Measurements from ENCODE around the gene PSMC3IP. TPM values are rescaled to one million over a fixed set of nuclear protein-coding genes. Genes with fewer than 3 reads are reported as not detected.
"Not testable (repeated sequence)": the region's sequence is repeated elsewhere in the genome, so short reads cannot be mapped to it uniquely, and the experiment has no call there.

PSMC3IP gene
- total RNA-seq: 10 to 100 TPM; 19.2 to 21.8 TPM

GRCh38 chr17:42577532-42578281, at the start of gene PSMC3IP:
TSS of gene PSMC3IP (minus strand) at chr17:42577729. CDS start at chr17:42577686, 43 bp downstream.
- peaks cover 66% of the 10 kb centered on the region for H3K36me3 Mint-ChIP-seq (ENCODE audit: low read depth)
- ChIA-PET CTCF (interaction anchor here (0.6 to 5.1 kb wide), 58 partner anchors 7 to 420 kb away, joined by 3 to 113 read pairs (median 7); partner anchors contain the start of genes BECN1, CCR10, CNTNAP1 and MLX), POLR2A (interaction anchor here (0.6 to 3.9 kb wide), 14 partner anchors 9 to 791 kb away, joined by 3 to 47 read pairs (median 6); partner anchors contain the start of genes BECN1, DHX58, MLX and RETREG3)
- DNase-seq: peak; percentile 97
- H3K4me3 Mint-ChIP-seq: peak within 1 kb of the TSS; percentile 98
- ATAC-seq: peak; percentile 91
- no peaks in the 10 kb centered on the region for H3K9me3 Mint-ChIP-seq (ENCODE audit: insufficient read depth)
- H3K27me3 Mint-ChIP-seq (ENCODE audit: low read depth): no peaks in the 10 kb centered on the region
- peak within 1 kb of the TSS; percentile 96 for H3K27ac Mint-ChIP-seq
- H3K4me1 Mint-ChIP-seq (ENCODE audit: low read depth): peaks cover 49% of the 10 kb centered on the region

GRCh38 chr17:42623732-42624596, 46.4 kb upstream of the PSMC3IP start:
- DNase-seq (no peak), ATAC-seq (no peak)
- Mint-ChIP-seq H3K4me3 (no peak overlapping the region), H3K36me3 (ENCODE audit: low read depth) (no peaks in the 10 kb centered on the region), H3K27me3 (ENCODE audit: low read depth) (peaks cover 2% of the 10 kb centered on the region), H3K4me1 (ENCODE audit: low read depth) (peaks cover 2% of the 10 kb centered on the region), H3K9me3 (ENCODE audit: insufficient read depth) (no peaks in the 10 kb centered on the region), H3K27ac (no peak overlapping the region)
- POLR2A ChIA-PET: no interaction called here
- CTCF ChIA-PET: interaction anchor here (2.3 kb wide), 1 partner anchor 15 kb away, joined by 7 read pairs; the partner anchor contains the start of genes RETREG3 and TUBG1

DNA sequence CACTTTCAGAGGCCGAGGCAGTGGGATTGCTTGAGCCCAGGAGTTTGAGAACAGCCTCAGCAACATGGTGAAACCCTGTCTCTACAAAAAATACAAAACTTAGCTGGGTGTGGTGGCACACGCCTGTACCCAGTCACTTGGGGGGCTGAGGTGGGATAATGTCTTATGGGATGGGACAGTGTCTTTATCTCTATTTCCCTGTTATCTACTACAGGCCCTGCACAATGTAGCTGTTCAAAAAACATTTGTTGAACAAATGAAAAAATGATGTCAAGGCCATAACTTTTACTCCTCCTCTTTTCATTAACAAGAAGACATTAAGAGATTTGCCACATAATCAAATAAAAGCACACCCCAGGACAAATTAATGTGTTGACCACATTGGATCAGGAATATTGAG, 45.7 kb upstream of the PSMC3IP start:
- ATAC-seq (no peak), DNase-seq (no peak)
- Mint-ChIP-seq H3K27me3 (ENCODE audit: low read depth) (peaks cover 2% of the 10 kb centered on the region), H3K36me3 (ENCODE audit: low read depth) (no peaks in the 10 kb centered on the region), H3K9me3 (ENCODE audit: insufficient read depth) (no peaks in the 10 kb centered on the region), H3K4me1 (ENCODE audit: low read depth) (peaks cover 8% of the 10 kb centered on the region), H3K4me3 (no peak overlapping the region), H3K27ac (no peak overlapping the region)
- POLR2A ChIA-PET: interaction anchor here (0.6 kb wide), 1 partner anchor 473 kb away, joined by 3 read pairs; no protein-coding TSS in a partner anchor
- CTCF ChIA-PET: interaction anchor here (0.7 to 2.3 kb wide), 2 partner anchors 14 to 60 kb away, joined by 3 to 7 read pairs; partner anchors contain the start of genes RETREG3 and TUBG1

- H3K27me3 Mint-ChIP-seq (ENCODE audit: low read depth); H3K9me3 Mint-ChIP-seq (ENCODE audit: insufficient read depth); H3K36me3 Mint-ChIP-seq (ENCODE audit: low read depth); DNase-seq; POLR2A ChIA-PET; CTCF ChIA-PET; H3K4me3 Mint-ChIP-seq; H3K27ac Mint-ChIP-seq; ATAC-seq: not testable (repeated sequence)
- peaks cover 15% of the 10 kb centered on the region for H3K4me1 Mint-ChIP-seq (ENCODE audit: low read depth)
These were observed 44.5 kb upstream of the PSMC3IP start for GRCh38 chr17:42621987-42622386.

DNA sequence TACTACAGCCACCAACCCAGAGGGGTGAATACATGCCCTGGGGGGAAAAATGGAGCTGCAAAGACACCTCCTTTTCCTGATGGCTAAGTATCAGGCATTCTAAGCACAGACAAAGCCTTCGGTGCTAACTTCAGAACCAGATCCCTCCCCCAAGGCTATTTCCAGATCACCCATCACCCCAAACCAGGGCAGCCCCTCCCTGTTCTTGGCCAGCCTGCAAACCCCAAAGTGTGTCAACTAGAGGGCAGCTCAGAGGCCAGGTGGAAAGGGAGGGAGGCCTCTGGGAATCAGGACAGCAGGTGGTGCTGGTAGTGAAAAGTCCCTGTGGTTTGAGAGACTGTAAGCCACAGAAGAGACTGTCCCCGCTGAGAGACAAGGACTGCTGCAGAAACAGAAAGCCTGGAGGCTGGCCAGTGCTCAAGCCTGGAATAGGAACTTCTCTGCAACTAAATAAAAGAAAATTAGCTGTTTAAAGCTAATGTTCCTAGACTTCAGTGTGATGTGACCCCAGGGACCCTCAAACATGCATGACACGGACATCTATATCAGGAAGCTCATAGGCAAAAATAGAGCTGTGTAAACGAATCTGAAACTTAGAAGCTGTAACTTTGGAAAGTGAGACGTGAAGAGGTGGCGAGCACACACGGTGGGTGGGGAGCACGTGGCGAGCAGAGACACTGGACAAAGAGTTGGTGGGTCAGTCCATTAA, 41.1 kb upstream of the PSMC3IP start:
- POLR2A ChIA-PET: interaction anchor here (0.6 to 3.2 kb wide), 2 partner anchors 9 to 258 kb away, joined by 3 to 14 read pairs; partner anchors contain the start of genes RETREG3 and TUBG1
- Mint-ChIP-seq H3K9me3 (ENCODE audit: insufficient read depth) (no peaks in the 10 kb centered on the region), H3K27ac (peak overlapping the region; percentile 5), H3K4me1 (ENCODE audit: low read depth) (peaks cover 15% of the 10 kb centered on the region), H3K36me3 (ENCODE audit: low read depth) (peaks cover 21% of the 10 kb centered on the region), H3K4me3 (no peak overlapping the region), H3K27me3 (ENCODE audit: low read depth) (peaks cover 2% of the 10 kb centered on the region)
- DNase-seq (peak; percentile 26), ATAC-seq (peak; percentile 56)
- CTCF ChIA-PET: interaction anchor here (0.8 to 3.3 kb wide), 5 partner anchors 10 to 205 kb away, joined by 3 to 12 read pairs (median 7); partner anchors contain the start of genes BECN1, PSMC3IP, RETREG3 and TUBG1

DNA sequence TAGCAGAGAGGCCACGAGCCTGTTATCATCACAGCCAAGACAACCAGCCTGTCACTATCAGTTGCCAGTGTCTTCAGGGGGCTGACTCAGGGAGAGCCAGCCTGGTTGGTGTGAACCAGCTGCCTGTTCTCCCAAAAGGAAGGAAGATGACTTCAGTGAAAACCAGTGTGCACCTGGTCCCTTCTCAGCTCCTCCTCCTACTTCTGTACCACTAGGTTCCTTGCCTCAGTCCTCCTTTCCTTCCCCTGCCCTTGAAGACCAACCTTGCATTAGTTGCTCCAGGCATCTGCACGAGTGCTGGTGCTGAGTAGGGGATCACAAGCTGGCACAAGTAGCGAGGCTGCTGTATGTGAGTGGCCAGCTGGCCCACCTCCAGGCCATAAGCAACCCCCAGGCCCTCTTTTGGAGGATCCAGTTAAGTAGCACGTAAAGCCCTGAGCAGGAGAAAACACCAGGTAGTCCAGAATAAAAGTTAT, 40.5 kb upstream of the PSMC3IP start:
- no peak overlapping the region for H3K4me3 Mint-ChIP-seq

GRCh38 chr17:42613699-42614295, 36.3 kb upstream of the PSMC3IP start:
- H3K27me3 Mint-ChIP-seq (ENCODE audit: low read depth): no peaks in the 10 kb centered on the region
- DNase-seq: no peak
- H3K36me3 Mint-ChIP-seq (ENCODE audit: low read depth): peaks cover 36% of the 10 kb centered on the region
- ATAC-seq: no peak
- no peak overlapping the region for H3K4me3 Mint-ChIP-seq
- peaks cover 16% of the 10 kb centered on the region for H3K4me1 Mint-ChIP-seq (ENCODE audit: low read depth)
- CTCF ChIA-PET: no interaction called here
- H3K9me3 Mint-ChIP-seq (ENCODE audit: insufficient read depth): no peaks in the 10 kb centered on the region
- POLR2A ChIA-PET: interaction anchor here (0.7 kb wide), 1 partner anchor 816 kb away, joined by 3 read pairs; no protein-coding TSS in a partner anchor
- no peak overlapping the region for H3K27ac Mint-ChIP-seq

More for the DNA sequence above, 40.5 kb upstream of the PSMC3IP start:
- Mint-ChIP-seq H3K27me3 (ENCODE audit: low read depth) (peaks cover 2% of the 10 kb centered on the region), H3K27ac (no peak overlapping the region), H3K36me3 (ENCODE audit: low read depth) (peaks cover 24% of the 10 kb centered on the region), H3K9me3 (ENCODE audit: insufficient read depth) (no peaks in the 10 kb centered on the region), H3K4me1 (ENCODE audit: low read depth) (peaks cover 15% of the 10 kb centered on the region)
- ATAC-seq (no peak), DNase-seq (no peak)
- ChIA-PET POLR2A (interaction anchor here (0.6 to 3.2 kb wide), 2 partner anchors 9 to 259 kb away, joined by 3 to 14 read pairs; partner anchors contain the start of genes RETREG3 and TUBG1), CTCF (interaction anchor here (0.8 to 3.3 kb wide), 5 partner anchors 9 to 206 kb away, joined by 3 to 12 read pairs (median 7); partner anchors contain the start of genes BECN1, PSMC3IP, RETREG3 and TUBG1)

DNA sequence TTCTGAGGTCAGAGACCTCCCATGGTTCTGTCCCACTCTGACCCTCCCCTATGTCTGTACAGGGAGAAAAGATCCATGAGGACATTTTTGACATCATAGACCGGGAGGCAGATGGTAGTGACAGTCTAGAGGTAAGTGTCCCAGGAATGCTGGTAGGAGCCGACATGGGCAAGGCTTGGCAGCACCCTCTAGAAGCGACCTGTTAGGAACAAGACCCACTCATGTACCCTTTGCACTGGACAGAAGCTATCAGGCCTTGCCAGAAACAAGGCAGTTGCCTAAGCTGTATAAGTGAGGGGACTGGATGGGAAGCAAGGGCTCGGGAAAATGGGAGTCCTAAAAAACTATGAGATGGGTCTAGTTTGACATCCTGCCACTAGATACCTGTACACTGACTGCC, 34.5 kb upstream of the PSMC3IP start:
- H3K9me3 Mint-ChIP-seq (ENCODE audit: insufficient read depth): no peaks in the 10 kb centered on the region
- H3K36me3 Mint-ChIP-seq (ENCODE audit: low read depth): peaks cover 40% of the 10 kb centered on the region
- no peak overlapping the region for H3K27ac Mint-ChIP-seq
- DNase-seq (no peak), ATAC-seq (no peak)
- H3K4me3 Mint-ChIP-seq: no peak overlapping the region
- ChIA-PET POLR2A (no interaction called here), CTCF (no interaction called here)
- peaks cover 20% of the 10 kb centered on the region for H3K4me1 Mint-ChIP-seq (ENCODE audit: low read depth)
- H3K27me3 Mint-ChIP-seq (ENCODE audit: low read depth): no peaks in the 10 kb centered on the region

DNA sequence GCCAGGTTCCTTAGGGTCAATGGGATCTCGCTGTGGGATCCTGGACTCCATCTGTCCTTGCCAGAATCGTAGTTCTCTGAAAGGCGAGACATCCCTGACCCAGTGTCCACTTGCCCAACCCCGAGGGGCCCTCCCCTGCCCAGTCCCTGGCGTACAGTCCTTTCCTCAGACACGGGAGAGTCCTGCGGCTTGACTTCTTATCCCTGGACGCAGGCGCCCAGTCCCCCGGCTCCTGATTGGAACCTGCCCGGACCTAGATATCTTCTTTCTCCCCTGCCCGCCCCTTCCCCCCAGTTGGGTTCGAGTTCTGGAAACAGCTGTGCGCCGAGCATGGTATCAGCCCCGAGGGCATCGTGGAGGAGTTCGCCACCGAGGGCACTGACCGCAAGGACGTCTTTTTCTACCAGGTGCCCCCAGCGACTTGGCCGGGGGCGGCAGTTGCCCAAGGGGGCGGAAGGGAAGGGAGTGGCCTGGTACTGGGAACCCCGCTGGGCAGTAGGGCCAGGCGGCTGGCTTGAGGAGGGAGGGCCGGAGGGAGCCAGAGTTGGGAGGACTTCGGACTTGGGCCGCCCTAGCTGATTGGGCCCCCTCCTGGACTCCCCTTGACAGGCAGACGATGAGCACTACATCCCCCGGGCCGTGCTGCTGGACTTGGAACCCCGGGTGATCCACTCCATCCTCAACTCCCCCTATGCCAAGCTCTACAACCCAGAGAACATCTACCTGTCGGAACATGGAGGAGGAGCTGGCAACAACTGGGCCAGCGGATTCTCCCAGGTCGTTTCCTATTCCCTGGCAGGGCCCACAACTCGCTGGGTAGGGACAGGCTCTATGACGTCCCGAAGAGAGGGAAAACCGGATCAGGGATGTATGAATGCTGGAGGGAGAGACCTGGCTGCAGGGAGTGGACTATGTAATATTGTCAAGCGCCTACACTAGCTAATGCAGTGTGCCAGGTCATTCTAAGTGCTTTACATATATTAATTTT, 32.6 kb upstream of the PSMC3IP start:
- H3K27me3 Mint-ChIP-seq (ENCODE audit: low read depth); DNase-seq; H3K9me3 Mint-ChIP-seq (ENCODE audit: insufficient read depth): not testable (repeated sequence)
- H3K27ac Mint-ChIP-seq: peak overlapping the region; percentile 97
- H3K4me1 Mint-ChIP-seq (ENCODE audit: low read depth): peaks cover 35% of the 10 kb centered on the region
- peak; percentile 1 for ATAC-seq
- H3K4me3 Mint-ChIP-seq: peak overlapping the region; percentile 100
- ChIA-PET POLR2A (interaction anchor here (0.7 to 2.6 kb wide), 10 partner anchors 9 to 693 kb away, joined by 3 to 17 read pairs (median 4); partner anchors contain the start of genes PSMC3IP and VPS25), CTCF (interaction anchor here (0.6 to 4.4 kb wide), 12 partner anchors 9 to 214 kb away, joined by 3 to 72 read pairs (median 6); partner anchors contain the start of genes BECN1, CCR10, PLEKHH3 and PSMC3IP)
- peaks cover 37% of the 10 kb centered on the region for H3K36me3 Mint-ChIP-seq (ENCODE audit: low read depth)
